UCSD-AML1 (cell line): Measurements from ENCODE around the gene RRAGA.
"Not testable (repeated sequence)": the region's sequence is repeated elsewhere in the genome, so short reads cannot be mapped to it uniquely, and the experiment has no call there.

ENCODE experiments used
- DNase-seq: peaks from one replicate; lab custom pipeline; 2025; ENCODE audit not compliant: unreplicated experiment; lab: John Stamatoyannopoulos, UW

RRAGA gene

GRCh38 chr9:19048966-19049916 is at the start of gene RRAGA:
TSS of gene RRAGA (plus strand) at chr9:19049427. CDS start at chr9:19049660, 233 bp downstream.
- peak; percentile 84 for DNase-seq

DNA sequence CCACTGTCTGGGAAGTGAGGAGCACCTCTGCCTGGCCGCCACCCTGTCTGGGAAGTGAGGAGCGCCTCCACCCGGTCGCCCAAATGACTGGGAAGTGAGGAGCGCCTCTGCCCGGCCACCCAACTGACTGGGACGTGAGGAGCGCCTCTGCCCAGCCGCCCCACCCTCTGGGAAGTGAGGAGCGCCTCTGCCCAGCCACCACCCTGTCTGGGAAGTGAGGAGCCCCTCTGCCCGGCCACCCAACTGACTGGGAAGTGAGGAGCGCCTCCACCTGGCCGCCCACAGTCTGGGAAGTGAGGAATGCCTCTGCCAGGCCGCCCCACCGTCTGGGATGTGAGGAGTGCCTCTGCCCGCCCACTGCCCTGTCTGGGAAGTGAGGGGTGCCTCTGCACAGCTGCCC is 49.1 kb upstream of the RRAGA start:
- DNase-seq = no peak

- no peak for DNase-seq
These were observed 39.7 kb upstream of the RRAGA start for GRCh38 chr9:19009391-19009965.

DNA sequence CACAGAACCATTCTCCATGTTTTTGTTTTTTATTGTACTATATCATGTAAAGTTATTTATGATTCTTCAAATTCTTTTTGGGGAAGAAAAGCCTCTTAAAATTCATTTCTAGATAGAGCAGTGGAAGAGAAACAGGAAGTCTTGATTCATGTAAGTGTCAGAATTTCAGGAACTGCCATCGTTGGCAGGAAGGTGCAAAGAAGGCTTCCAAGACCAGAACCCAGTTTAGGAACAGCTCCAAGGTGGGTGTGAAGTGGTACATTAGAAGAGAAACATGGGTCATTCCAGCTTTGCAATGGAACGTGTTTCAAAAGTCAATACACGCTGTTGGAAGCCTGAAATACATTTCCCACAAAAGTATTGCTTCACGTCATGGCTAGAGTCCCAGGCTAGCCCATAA is 31.0 kb upstream of the RRAGA start:
- DNase-seq = no peak

GRCh38 chr9:19020886-19021455 is 28.3 kb upstream of the RRAGA start:
- peak; percentile 16 for DNase-seq

DNA sequence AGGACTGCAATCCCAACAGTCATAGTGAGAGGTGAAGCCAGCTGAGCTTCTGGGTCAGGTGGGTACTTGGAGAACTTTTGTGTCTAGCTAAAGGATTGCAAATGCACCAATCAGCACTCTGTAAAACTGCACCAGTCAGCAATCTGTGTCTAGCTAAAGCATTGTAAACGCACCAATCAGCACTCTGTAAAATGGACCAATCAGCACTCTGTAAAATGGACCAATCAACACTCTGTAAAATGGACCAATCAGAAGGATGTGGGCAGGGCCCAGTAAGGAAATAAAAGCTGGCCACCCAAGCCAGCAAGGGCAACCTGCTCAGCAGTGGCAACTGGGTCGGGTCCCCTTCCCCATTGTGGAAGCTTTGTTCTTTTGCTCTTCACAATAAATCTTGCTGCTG is 27.6 kb upstream of the RRAGA start:
- DNase-seq = not testable (repeated sequence)

GRCh38 chr9:19022206-19022605 is 27.0 kb upstream of the RRAGA start:
- DNase-seq = no peak

GRCh38 chr9:19023078-19023477 is 26.1 kb upstream of the RRAGA start:
- no peak for DNase-seq

- DNase-seq = no peak
These were observed 22.9 kb upstream of the RRAGA start for GRCh38 chr9:19026375-19026774.

- no peak for DNase-seq
These were observed 21.4 kb upstream of the RRAGA start for GRCh38 chr9:19027825-19028224.

- no peak for DNase-seq
These were observed 20.3 kb upstream of the RRAGA start for GRCh38 chr9:19028835-19029451.

DNA sequence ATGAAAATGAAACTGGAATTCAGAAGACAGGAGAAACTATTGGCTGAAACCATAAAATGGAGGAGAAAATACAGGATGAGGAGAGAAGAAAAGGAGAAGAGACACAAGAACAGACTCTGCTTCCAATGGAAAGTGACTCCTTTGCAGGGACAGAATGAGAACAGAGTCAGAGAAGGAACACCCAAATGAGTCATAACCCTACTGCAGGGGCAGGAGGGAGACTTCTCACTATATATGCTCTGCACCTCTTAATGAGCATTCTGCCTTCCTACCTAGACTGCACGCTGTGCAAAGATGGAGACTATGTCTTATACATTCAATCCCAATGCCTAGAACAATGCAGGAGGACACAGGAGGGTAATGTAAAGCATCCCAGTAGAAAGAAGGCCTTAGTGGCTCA is 18.3 kb upstream of the RRAGA start:
- no peak for DNase-seq

- DNase-seq = no peak
These were observed 16.8 kb upstream of the RRAGA start for GRCh38 chr9:19032406-19032805.

- DNase-seq = no peak
These were observed 16.2 kb upstream of the RRAGA start, which contains the start of gene SAXO1 for GRCh38 chr9:19033015-19033414. TSS of gene SAXO1 (minus strand) at chr9:19033209. CDS start at chr9:19032908, 301 bp downstream.

DNA sequence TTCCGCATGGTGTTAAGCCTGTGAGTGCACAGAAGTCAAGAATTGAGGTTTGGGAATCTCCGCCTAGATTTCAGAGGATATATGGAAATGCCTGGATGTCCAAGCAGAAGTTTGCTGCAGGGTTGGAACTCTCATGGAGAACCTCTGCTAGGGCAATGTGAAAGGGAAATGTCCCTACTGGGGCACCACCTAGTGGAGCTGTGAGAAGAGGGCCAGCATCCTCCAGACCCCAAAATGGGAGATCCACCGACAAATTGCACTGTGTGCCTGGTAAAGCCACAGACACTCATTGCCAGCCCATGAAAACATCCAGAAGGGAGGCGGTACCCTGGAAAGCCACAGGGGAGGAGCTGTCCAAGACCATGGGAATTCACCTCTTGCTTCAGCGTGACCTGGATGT is 12.6 kb upstream of the RRAGA start:
- no peak for DNase-seq

GRCh38 chr9:19049917-19050636 is 850 bp downstream of the RRAGA start:
- DNase-seq = no peak

- no peak for DNase-seq
These were observed 1.7 kb downstream of the RRAGA start for GRCh38 chr9:19050637-19051591.

DNA sequence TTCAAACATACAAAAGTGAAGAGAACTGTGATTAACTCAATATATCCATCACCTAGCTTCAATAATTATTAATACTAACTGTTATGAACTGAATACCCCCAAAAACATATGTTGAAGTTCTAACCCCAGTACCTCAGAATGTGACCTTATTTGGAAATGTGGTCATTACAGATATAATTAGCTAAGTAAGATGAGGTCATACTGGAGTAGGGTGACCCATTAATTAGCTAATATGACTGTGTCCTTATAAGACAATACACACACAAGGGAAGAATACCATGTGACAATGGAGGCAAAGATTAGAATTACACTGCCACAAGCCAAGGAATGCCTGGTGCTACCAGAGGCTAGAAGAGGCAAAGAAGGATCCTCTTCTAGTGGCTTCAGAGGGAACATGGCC is 7.8 kb downstream of the RRAGA start:
- DNase-seq = no peak

DNA sequence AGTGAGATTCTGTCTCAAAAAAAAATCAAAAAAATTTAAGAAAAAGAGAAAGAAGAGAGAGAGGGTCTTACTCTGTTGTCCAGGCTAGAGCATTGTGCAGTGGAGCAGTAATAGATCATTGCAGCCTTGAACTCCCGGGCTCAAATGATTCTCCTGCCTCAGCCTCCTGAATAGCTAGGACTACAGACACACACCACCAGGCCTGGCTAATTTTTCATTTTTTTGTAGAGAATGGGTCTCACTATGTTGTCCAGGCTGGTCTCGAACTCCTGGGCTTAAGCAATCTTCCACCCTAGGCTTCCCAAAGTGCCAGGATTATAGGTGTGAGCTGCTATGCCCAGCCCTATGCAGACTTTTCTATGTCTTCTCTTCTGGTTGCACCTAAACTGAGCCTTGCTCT is 25.0 kb downstream of the RRAGA start:
- DNase-seq = no peak

GRCh38 chr9:19074836-19075235 is 25.6 kb downstream of the RRAGA start:
- DNase-seq = no peak
